Endodermal cell (in vitro differentiated cells): ENCODE data around the gene FAM83E. TPM values are rescaled to one million over a fixed set of nuclear protein-coding genes. Genes with fewer than 3 reads are reported as not detected.

Source experiments
- DNase-seq: peaks from one replicate; pipeline ENCODE4 v3.0.0-alpha.2; 2017
- H3K27ac ChIP-seq: 2 replicates; pipeline ENCODE4 v1.5.1; 2013; ENCODE audit warnings: mild to moderate bottlenecking, low read depth, low read length, moderate library complexity
- H3K27me3 ChIP-seq: 2 replicates; pipeline ENCODE4 v1.6.1; 2013; ENCODE audit warnings: mild to moderate bottlenecking, low read length, moderate library complexity; ENCODE audit not compliant: insufficient read depth, control insufficient read depth, poor library complexity, severe bottlenecking
- H3K36me3 ChIP-seq: 2 replicates; pipeline ENCODE4 v1.7.0; 2013; ENCODE audit warnings: mild to moderate bottlenecking, low read length, moderate library complexity; ENCODE audit not compliant: control insufficient read depth, insufficient read depth
- H3K4me1 ChIP-seq: one replicate; pipeline ENCODE4 v1.7.0; 2013; ENCODE audit warnings: low read length; ENCODE audit not compliant: control insufficient read depth, insufficient read depth
- H3K4me3 ChIP-seq: 2 replicates; pipeline ENCODE4 v1.5.1; 2013; ENCODE audit warnings: mild to moderate bottlenecking, low read length, moderate library complexity
- H3K9ac ChIP-seq: 2 replicates; pipeline ENCODE4 v1.6.1; 2013; ENCODE audit warnings: mild to moderate bottlenecking, low read length, moderate library complexity; ENCODE audit not compliant: poor library complexity, severe bottlenecking; ENCODE audit errors: extremely low read depth
- H3K9me3 ChIP-seq: 2 replicates; pipeline ENCODE4 v1.6.1; 2013; ENCODE audit warnings: mild to moderate bottlenecking, low read length, moderate library complexity; ENCODE audit not compliant: control insufficient read depth
- H3K27ac Mint-ChIP-seq: 2 replicates; pipeline ENCODE4 v1.8.0; 2020; ENCODE audit warnings: mixed read lengths
- H3K27me3 Mint-ChIP-seq: 2 replicates; pipeline ENCODE4 v1.8.0; 2021; ENCODE audit warnings: mild to moderate bottlenecking, mixed read lengths; ENCODE audit not compliant: insufficient read depth
- H3K36me3 Mint-ChIP-seq: 2 replicates; pipeline ENCODE4 v1.8.0; 2020; ENCODE audit warnings: low read depth, mixed read lengths
- H3K4me1 Mint-ChIP-seq: 2 replicates; pipeline ENCODE4 v1.8.0; 2020; ENCODE audit warnings: mixed read lengths
- H3K4me3 Mint-ChIP-seq: 2 replicates; pipeline ENCODE4 v1.8.0; 2020; ENCODE audit warnings: mild to moderate bottlenecking, moderate library complexity, mixed read lengths
- H3K9me3 Mint-ChIP-seq: 2 replicates; pipeline ENCODE4 v1.8.0; 2020; ENCODE audit warnings: mild to moderate bottlenecking, mixed read lengths
- WGBS, 2 experiments: methylation state at CpG; one replicate each; pipeline versions ENCODE4 v1.1.5 to v1.1.7; 2013; ENCODE audit warnings: missing lambda C conversion rate in 2 of 2, mixed read lengths in 1 of 2; ENCODE audit not compliant: insufficient coverage in 1 of 2, insufficient read length in 1 of 2; 5-methylcytosine and 5-hydroxymethylcytosine counted together
- total RNA-seq, 2 donors: library from RNA; stranded (reverse); fragmentation: NEBNext Ultra II Directional in 1 of 2; extraction: Animal tissue kit (Norgen Biotek cat#: 25700) in 1 of 2; gene quantifications; 2 replicates in 1 of 2; 3 replicates in 1 of 2; pipeline ENCODE4 v1.2.1, GENCODE V29; 2021
- TF ChIP-seq, protein P1 (sequence below): fragments of 200-600 bp; sonication (generic); conservative IDR thresholded peaks from 2 replicates; pipeline ENCODE4 v1.5.0; 2021; ENCODE audit warnings: antibody characterized with exemption, mild to moderate bottlenecking

The FAM83E gene
- total RNA-seq, 2 donors from 2014 or later: 4.4 to 5.7 TPM

DNA sequence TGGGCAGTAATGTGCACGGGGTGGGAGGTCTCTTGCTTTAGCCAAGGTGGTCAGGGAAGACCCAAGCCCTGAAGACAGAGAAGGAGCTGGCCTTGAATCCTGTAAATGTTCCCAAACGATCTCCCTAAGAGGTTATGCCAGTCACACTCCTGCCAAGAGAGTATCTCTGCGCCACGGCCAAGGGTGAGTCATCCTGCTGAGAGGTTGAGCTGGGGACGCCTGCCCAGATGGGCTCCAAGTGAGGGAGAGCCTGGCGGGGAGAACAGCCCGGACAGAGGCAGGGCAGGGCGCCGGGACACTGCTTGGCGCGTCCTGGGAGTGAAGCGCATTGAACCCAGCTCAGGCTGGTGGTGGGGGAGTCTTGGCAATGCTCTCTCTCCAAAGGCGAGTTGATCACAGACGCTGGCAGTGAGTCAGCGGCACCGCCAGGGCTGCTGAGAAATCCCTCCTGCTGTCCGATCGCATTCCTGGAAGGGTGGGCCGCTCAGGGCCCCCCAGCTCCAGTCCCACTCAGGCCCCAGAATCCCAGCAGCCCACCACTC is 46.5 kb downstream of the FAM83E start:
- H3K4me1 ChIP-seq: no peaks in the 10 kb centered on the region
- TF ChIP-seq, protein P1, sequence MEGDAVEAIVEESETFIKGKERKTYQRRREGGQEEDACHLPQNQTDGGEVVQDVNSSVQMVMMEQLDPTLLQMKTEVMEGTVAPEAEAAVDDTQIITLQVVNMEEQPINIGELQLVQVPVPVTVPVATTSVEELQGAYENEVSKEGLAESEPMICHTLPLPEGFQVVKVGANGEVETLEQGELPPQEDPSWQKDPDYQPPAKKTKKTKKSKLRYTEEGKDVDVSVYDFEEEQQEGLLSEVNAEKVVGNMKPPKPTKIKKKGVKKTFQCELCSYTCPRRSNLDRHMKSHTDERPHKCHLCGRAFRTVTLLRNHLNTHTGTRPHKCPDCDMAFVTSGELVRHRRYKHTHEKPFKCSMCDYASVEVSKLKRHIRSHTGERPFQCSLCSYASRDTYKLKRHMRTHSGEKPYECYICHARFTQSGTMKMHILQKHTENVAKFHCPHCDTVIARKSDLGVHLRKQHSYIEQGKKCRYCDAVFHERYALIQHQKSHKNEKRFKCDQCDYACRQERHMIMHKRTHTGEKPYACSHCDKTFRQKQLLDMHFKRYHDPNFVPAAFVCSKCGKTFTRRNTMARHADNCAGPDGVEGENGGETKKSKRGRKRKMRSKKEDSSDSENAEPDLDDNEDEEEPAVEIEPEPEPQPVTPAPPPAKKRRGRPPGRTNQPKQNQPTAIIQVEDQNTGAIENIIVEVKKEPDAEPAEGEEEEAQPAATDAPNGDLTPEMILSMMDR: peak; percentile 19
- H3K36me3 Mint-ChIP-seq: no peaks in the 10 kb centered on the region
- no peaks in the 10 kb centered on the region for H3K36me3 ChIP-seq
- H3K27me3 ChIP-seq: no peaks in the 10 kb centered on the region
- H3K4me3 ChIP-seq: no peak overlapping the region
- no peak overlapping the region for H3K27ac ChIP-seq
- peaks cover 17% of the 10 kb centered on the region for H3K27me3 Mint-ChIP-seq
- peak overlapping the region; percentile 92 for H3K27ac Mint-ChIP-seq
- no peak overlapping the region for H3K9ac ChIP-seq
- peaks cover 16% of the 10 kb centered on the region for H3K4me1 Mint-ChIP-seq
- H3K4me3 Mint-ChIP-seq: peak overlapping the region; percentile 53
- H3K9me3 Mint-ChIP-seq: no peaks in the 10 kb centered on the region
- 17 to 37% methylated on average over 8 to 19 of the region's 19 CpGs for WGBS, 2 experiments
- no peaks in the 10 kb centered on the region for H3K9me3 ChIP-seq
- DNase-seq: peak; percentile 90

DNA sequence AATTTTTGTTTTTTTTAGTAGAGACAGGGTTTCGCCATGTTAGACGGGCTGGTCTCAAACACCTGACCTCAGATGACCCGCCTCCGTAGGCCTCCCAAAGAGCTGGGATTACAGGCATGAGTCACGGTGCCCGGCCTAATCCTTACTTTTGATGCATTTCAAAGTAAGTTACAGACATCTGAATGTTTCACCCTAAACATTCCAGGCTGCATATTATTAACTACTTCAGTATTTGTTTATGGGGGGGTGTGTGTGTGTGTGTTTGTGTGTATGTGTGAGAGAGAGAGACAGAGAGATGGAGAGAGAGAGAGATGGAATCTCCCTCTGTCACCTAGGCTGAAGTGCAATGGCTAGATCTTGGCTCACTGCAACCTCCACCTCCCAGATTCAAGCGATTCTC is 49.8 kb downstream of the FAM83E start:
- 83 to 90% methylated on average over 6 of the region's 7 CpGs for WGBS, 2 experiments
- H3K4me3 ChIP-seq: no peak overlapping the region
- H3K9me3 ChIP-seq: no peaks in the 10 kb centered on the region
- no peak overlapping the region for H3K9ac ChIP-seq
- Mint-ChIP-seq H3K4me3 (no peak overlapping the region), H3K9me3 (no peaks in the 10 kb centered on the region), H3K36me3 (no peaks in the 10 kb centered on the region), H3K27me3 (peaks cover 17% of the 10 kb centered on the region), H3K4me1 (peaks cover 7% of the 10 kb centered on the region), H3K27ac (no peak overlapping the region)
- H3K27ac ChIP-seq: no peak overlapping the region
- TF ChIP-seq, protein P1: no peak
- peak; percentile 57 for DNase-seq
- no peaks in the 10 kb centered on the region for H3K36me3 ChIP-seq
- no peaks in the 10 kb centered on the region for H3K27me3 ChIP-seq
- H3K4me1 ChIP-seq: no peaks in the 10 kb centered on the region

Other genes with a start within 250 kb of the FAM83E start
- gene KDELR1, start 223.5 kb downstream of the FAM83E start, total RNA-seq: 100 to 1,000 TPM; 227 to 285 TPM
- 1 to 10 TPM in 1 of 2 donors, under 1 TPM in 1; 0.77 to 1.2 TPM for gene GRIN2D, start 221.4 kb downstream of the FAM83E start, total RNA-seq
- 10 to 100 TPM; 36.6 to 39.2 TPM for gene GRWD1, start 169.1 kb downstream of the FAM83E start, total RNA-seq
- gene KCNJ14, start 159.5 kb downstream of the FAM83E start, total RNA-seq: 1 to 10 TPM in 1 of 2 donors, under 1 TPM in 1; 0.73 to 1.1 TPM
- gene CYTH2, start 145.7 kb downstream of the FAM83E start, total RNA-seq: 100 to 1,000 TPM; 106 to 133 TPM
- gene LMTK3, start 103.2 kb downstream of the FAM83E start, total RNA-seq: 10 to 100 TPM; 11.1 to 14.5 TPM
- gene SULT2B1, start 62.9 kb downstream of the FAM83E start, total RNA-seq: 1 to 10 TPM in 1 of 2 donors, under 1 TPM in 1; 0.35 to 2.4 TPM
- gene SPACA4, start 8.3 kb downstream of the FAM83E start, total RNA-seq: not detected
- 1,000 to 10,000 TPM; 1,531 to 1,574 TPM for gene RPL18, start 4.1 kb upstream of the FAM83E start, total RNA-seq
- 100 to 1,000 TPM in 1 of 2 donors, 10 to 100 TPM in 1; 99.5 to 114 TPM for gene SPHK2, start 4.4 kb upstream of the FAM83E start, total RNA-seq
- 10 to 100 TPM in 1 of 2 donors, 1 to 10 TPM in 1; 5.3 to 13.1 TPM for gene DBP, start 22.3 kb upstream of the FAM83E start, total RNA-seq
- 10 to 100 TPM; 75.0 to 82.6 TPM for gene CA11, start 31.1 kb upstream of the FAM83E start, total RNA-seq
- 1 to 10 TPM; 1.2 to 1.4 TPM for gene NTN5, start 57.9 kb upstream of the FAM83E start, total RNA-seq
- gene FUT2, start 80.9 kb upstream of the FAM83E start, total RNA-seq: 10 to 100 TPM in 1 of 2 donors, 1 to 10 TPM in 1; 5.8 to 11.0 TPM
- gene MAMSTR, start 104.6 kb upstream of the FAM83E start, total RNA-seq: 1 to 10 TPM; 1.9 to 2.3 TPM
- gene RASIP1, start 125.5 kb upstream of the FAM83E start, total RNA-seq: 1 to 10 TPM; 3.4 to 5.2 TPM
- under 1 TPM; 0.22 to 0.80 TPM for gene IZUMO1, start 131.8 kb upstream of the FAM83E start, total RNA-seq
- gene FUT1, start 137.6 kb upstream of the FAM83E start, total RNA-seq: 1 to 10 TPM; 5.4 to 6.3 TPM
- gene FGF21, start 140.4 kb upstream of the FAM83E start, total RNA-seq: not detected
- gene BCAT2, start 196.0 kb upstream of the FAM83E start, total RNA-seq: 100 to 1,000 TPM in 1 of 2 donors, 10 to 100 TPM in 1; 84.8 to 101 TPM
- 10 to 100 TPM; 43.0 to 81.0 TPM for gene HSD17B14, start 221.4 kb upstream of the FAM83E start, total RNA-seq